Stimulated activated naive CD8-positive, alpha-beta T cell treated with anti-CD3 and anti-CD28 coated beads, Interleukin-15, Interleukin-2, amounts not matched to agents 100 ng/mL and 50 ng/mL, for 24 hours (primary cell): ENCODE measurements around the gene KRT73.

ENCODE experiments used
- H3K27ac Mint-ChIP-seq: one replicate; pipeline ENCODE4 v1.8.0; 2021; ENCODE audit warnings: mild to moderate bottlenecking, mixed read lengths
- H3K27me3 Mint-ChIP-seq: one replicate; pipeline ENCODE4 v1.8.0; 2021; ENCODE audit warnings: mixed read lengths
- H3K36me3 Mint-ChIP-seq: one replicate; pipeline ENCODE4 v1.8.0; 2021; ENCODE audit warnings: low read depth, mixed read lengths
- H3K4me1 Mint-ChIP-seq: one replicate; pipeline ENCODE4 v1.8.0; 2021; ENCODE audit warnings: low read depth, mixed read lengths
- H3K4me3 Mint-ChIP-seq: one replicate; pipeline ENCODE4 v1.8.0; 2021; ENCODE audit warnings: mild to moderate bottlenecking, mixed read lengths
- H3K9me3 Mint-ChIP-seq: one replicate; pipeline ENCODE4 v1.8.0; 2021; ENCODE audit warnings: mixed read lengths

KRT73 gene

GRCh38 chr12:52582971-52583456 is 35.3 kb downstream of the KRT73 start:
- H3K27ac Mint-ChIP-seq = no peak overlapping the region
- H3K4me1 Mint-ChIP-seq = peaks cover 38% of the 10 kb centered on the region
- H3K4me3 Mint-ChIP-seq = no peak overlapping the region
- H3K36me3 Mint-ChIP-seq = no peaks in the 10 kb centered on the region
- no peaks in the 10 kb centered on the region for H3K9me3 Mint-ChIP-seq
- H3K27me3 Mint-ChIP-seq = no peaks in the 10 kb centered on the region

- no peak overlapping the region for H3K27ac Mint-ChIP-seq
- no peaks in the 10 kb centered on the region for H3K9me3 Mint-ChIP-seq
- no peak overlapping the region for H3K4me3 Mint-ChIP-seq
- H3K36me3 Mint-ChIP-seq = no peaks in the 10 kb centered on the region
- H3K4me1 Mint-ChIP-seq = peaks cover 38% of the 10 kb centered on the region
- H3K27me3 Mint-ChIP-seq = no peaks in the 10 kb centered on the region
Measured at GRCh38 chr12:52582486-52582885, 35.9 kb downstream of the KRT73 start.

GRCh38 chr12:52581481-52581880 is 36.9 kb downstream of the KRT73 start:
- peaks cover 29% of the 10 kb centered on the region for H3K4me1 Mint-ChIP-seq
- no peaks in the 10 kb centered on the region for H3K9me3 Mint-ChIP-seq
- no peaks in the 10 kb centered on the region for H3K36me3 Mint-ChIP-seq
- no peaks in the 10 kb centered on the region for H3K27me3 Mint-ChIP-seq
- H3K27ac Mint-ChIP-seq = no peak overlapping the region
- no peak overlapping the region for H3K4me3 Mint-ChIP-seq

- no peak overlapping the region for H3K27ac Mint-ChIP-seq
- H3K36me3 Mint-ChIP-seq = no peaks in the 10 kb centered on the region
- H3K27me3 Mint-ChIP-seq = no peaks in the 10 kb centered on the region
- H3K4me3 Mint-ChIP-seq = no peak overlapping the region
- H3K9me3 Mint-ChIP-seq = no peaks in the 10 kb centered on the region
- peaks cover 25% of the 10 kb centered on the region for H3K4me1 Mint-ChIP-seq
Measured at GRCh38 chr12:52581066-52581465, 37.3 kb downstream of the KRT73 start.

GRCh38 chr12:52580496-52580895 is 37.9 kb downstream of the KRT73 start:
- Mint-ChIP-seq H3K27me3 (no peaks in the 10 kb centered on the region), H3K4me1 (peaks cover 19% of the 10 kb centered on the region), H3K36me3 (no peaks in the 10 kb centered on the region), H3K4me3 (no peak overlapping the region), H3K9me3 (no peaks in the 10 kb centered on the region), H3K27ac (no peak overlapping the region)

- Mint-ChIP-seq H3K4me3 (no peak overlapping the region), H3K9me3 (no peaks in the 10 kb centered on the region), H3K27me3 (no peaks in the 10 kb centered on the region), H3K36me3 (no peaks in the 10 kb centered on the region), H3K4me1 (peaks cover 12% of the 10 kb centered on the region), H3K27ac (no peak overlapping the region)
Measured at GRCh38 chr12:52579468-52580465, 38.6 kb downstream of the KRT73 start.

- H3K36me3 Mint-ChIP-seq = no peaks in the 10 kb centered on the region
- H3K4me3 Mint-ChIP-seq = no peak overlapping the region
- H3K4me1 Mint-ChIP-seq = peaks cover 12% of the 10 kb centered on the region
- no peaks in the 10 kb centered on the region for H3K27me3 Mint-ChIP-seq
- H3K9me3 Mint-ChIP-seq = no peaks in the 10 kb centered on the region
- H3K27ac Mint-ChIP-seq = no peak overlapping the region
Measured at GRCh38 chr12:52578469-52578868, 39.9 kb downstream of the KRT73 start.

GRCh38 chr12:52577316-52577715 is 41.0 kb downstream of the KRT73 start:
- H3K4me1 Mint-ChIP-seq = peaks cover 7% of the 10 kb centered on the region
- no peaks in the 10 kb centered on the region for H3K27me3 Mint-ChIP-seq
- no peak overlapping the region for H3K27ac Mint-ChIP-seq
- H3K9me3 Mint-ChIP-seq = no peaks in the 10 kb centered on the region
- H3K36me3 Mint-ChIP-seq = no peaks in the 10 kb centered on the region
- H3K4me3 Mint-ChIP-seq = no peak overlapping the region

- H3K27ac Mint-ChIP-seq = no peak overlapping the region
- no peaks in the 10 kb centered on the region for H3K9me3 Mint-ChIP-seq
- H3K4me3 Mint-ChIP-seq = no peak overlapping the region
- H3K36me3 Mint-ChIP-seq = no peaks in the 10 kb centered on the region
- H3K4me1 Mint-ChIP-seq = peaks cover 7% of the 10 kb centered on the region
- no peaks in the 10 kb centered on the region for H3K27me3 Mint-ChIP-seq
Measured at GRCh38 chr12:52575948-52576347, 42.4 kb downstream of the KRT73 start.

- no peak overlapping the region for H3K27ac Mint-ChIP-seq
- H3K36me3 Mint-ChIP-seq = no peaks in the 10 kb centered on the region
- no peak overlapping the region for H3K4me3 Mint-ChIP-seq
- H3K4me1 Mint-ChIP-seq = peaks cover 4% of the 10 kb centered on the region
- no peaks in the 10 kb centered on the region for H3K9me3 Mint-ChIP-seq
- H3K27me3 Mint-ChIP-seq = no peaks in the 10 kb centered on the region
Measured at GRCh38 chr12:52575256-52575655, 43.1 kb downstream of the KRT73 start.

- no peak within 1 kb of the TSS for H3K27ac Mint-ChIP-seq
- no peaks in the 10 kb centered on the region for H3K9me3 Mint-ChIP-seq
- H3K36me3 Mint-ChIP-seq = no peaks in the 10 kb centered on the region
- no peak within 1 kb of the TSS for H3K4me3 Mint-ChIP-seq
- H3K27me3 Mint-ChIP-seq = no peaks in the 10 kb centered on the region
- no peaks in the 10 kb centered on the region for H3K4me1 Mint-ChIP-seq
Measured at GRCh38 chr12:52573743-52574142, 44.6 kb downstream of the KRT73 start, which contains the start of gene KRT74. Gene KRT74 (minus strand): TSS chr12:52573843. CDS start chr12:52573777, 66 bp downstream.

GRCh38 chr12:52573306-52573705 is 45.1 kb downstream of the KRT73 start:
- Mint-ChIP-seq H3K4me3 (no peak overlapping the region), H3K27me3 (no peaks in the 10 kb centered on the region), H3K9me3 (no peaks in the 10 kb centered on the region), H3K27ac (no peak overlapping the region), H3K4me1 (no peaks in the 10 kb centered on the region), H3K36me3 (no peaks in the 10 kb centered on the region)

GRCh38 chr12:52570511-52570910 is 47.8 kb downstream of the KRT73 start:
- no peaks in the 10 kb centered on the region for H3K4me1 Mint-ChIP-seq
- H3K4me3 Mint-ChIP-seq = no peak overlapping the region
- H3K27me3 Mint-ChIP-seq = peaks cover under 1% of the 10 kb centered on the region
- no peak overlapping the region for H3K27ac Mint-ChIP-seq
- H3K36me3 Mint-ChIP-seq = no peaks in the 10 kb centered on the region
- H3K9me3 Mint-ChIP-seq = no peaks in the 10 kb centered on the region

GRCh38 chr12:52568111-52568510 is 50.2 kb downstream of the KRT73 start:
- Mint-ChIP-seq H3K27ac (no peak overlapping the region), H3K4me1 (no peaks in the 10 kb centered on the region), H3K4me3 (no peak overlapping the region), H3K9me3 (no peaks in the 10 kb centered on the region), H3K27me3 (peaks cover 3% of the 10 kb centered on the region), H3K36me3 (no peaks in the 10 kb centered on the region)

GRCh38 chr12:52566847-52567291 is 51.5 kb downstream of the KRT73 start:
- Mint-ChIP-seq H3K27me3 (peaks cover 3% of the 10 kb centered on the region), H3K36me3 (no peaks in the 10 kb centered on the region), H3K9me3 (no peaks in the 10 kb centered on the region), H3K27ac (no peak overlapping the region), H3K4me3 (no peak overlapping the region), H3K4me1 (no peaks in the 10 kb centered on the region)
